Measurements from ENCODE around the gene EIF2B4. TPM values are rescaled to one million over a fixed set of nuclear protein-coding genes. Genes with fewer than 3 reads are reported as not detected.

EIF2B4 gene
- total and polyA plus RNA-seq, 9 of the 15 experiments (the other 6 are each of a cell fraction or from before 2014, with no cell fraction given): 29.7 to 80.3 (median 58.9) TPM

DNA sequence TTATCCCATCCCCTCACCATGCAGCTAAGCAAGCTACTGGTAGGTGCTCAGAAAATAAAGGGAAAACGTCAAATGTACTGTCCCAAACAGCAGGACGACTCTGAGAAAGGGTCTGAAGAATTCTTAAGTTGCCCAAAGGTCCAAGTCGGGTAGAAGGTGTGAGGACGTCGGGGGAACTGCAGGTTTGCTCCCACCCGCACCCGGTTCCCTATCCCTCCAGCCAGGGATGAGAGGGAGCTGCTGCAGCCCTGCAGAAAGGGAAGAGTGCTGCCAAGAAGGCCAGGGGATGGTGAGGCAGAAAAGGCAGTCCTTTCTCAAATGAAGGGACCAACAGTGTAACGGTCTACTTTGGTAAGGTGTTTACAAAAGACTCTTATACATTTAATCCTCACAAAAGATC lies 55.0 kb downstream of the EIF2B4 start (continued):
- TF ChIP-seq ZNF407 (IDR thresholded peaks at IDR 0.05; ENCODE audit: low read depth): no peak
- no peak for TF ChIP-seq TCF7L2 (IDR thresholded peaks at IDR 0.05; ENCODE audit: low read depth, low read length)
- TF ChIP-seq C11orf30 (IDR thresholded peaks at IDR 0.05; ENCODE audit: low read depth): no peak
- no peak for TF ChIP-seq PTRF (tag; IDR thresholded peaks at IDR 0.05)
- TF ChIP-seq MTA2 (IDR thresholded peaks at IDR 0.05; ENCODE audit: low read depth): no peak
- no peak for TF ChIP-seq HIVEP1 (CRISPR knock-in tag; IDR thresholded peaks at IDR 0.05)
- TF ChIP-seq NR2F6 (CRISPR knock-in tag; IDR thresholded peaks at IDR 0.05): no peak
- no peak for TF ChIP-seq ZNF239 (CRISPR knock-in tag; IDR thresholded peaks at IDR 0.05)
- TF ChIP-seq BDP1 (IDR thresholded peaks at IDR 0.05; ENCODE audit: insufficient read depth, insufficient read length): no peak
- no peak for TF ChIP-seq ESRRB (CRISPR knock-in tag; IDR thresholded peaks at IDR 0.05; ENCODE audit: borderline replicate concordance)

All from K562 (cell line).